H1 (cell line): ENCODE measurements around the gene TEDC1. TPM values are rescaled to one million over a fixed set of nuclear protein-coding genes. Genes with fewer than 3 reads are reported as not detected.

Source experiments
- CTCF ChIA-PET: fragments of 300-600 bp; sonication (Branson Sonifier 250); formaldehyde crosslinking; loops from one replicate; lab custom pipeline; 2021; ENCODE audit not compliant: partially characterized antibody; lab: Charles Lee
- POLR2A ChIA-PET: fragments of 300-600 bp; sonication (Branson Sonifier 250); formaldehyde crosslinking; loops from one replicate; lab custom pipeline; 2021; ENCODE audit warnings: inconsistent platforms; ENCODE audit not compliant: partially characterized antibody; lab: Charles Lee
- DNase-seq, 2 experiments: peaks; one replicate each; pipeline versions ENCODE4 v3.0.0 to v3.0.0-alpha.2; 2010 to 2022; ENCODE audit warnings: low spot score in 2 of 2, low read depth in 1 of 2, mixed read lengths in 1 of 2
- FAIRE-seq: peaks from 2 replicates; lab custom pipeline; 2011; peaks lifted over from hg19 to GRCh38; lab: Jason Lieb, UNC
- H2AFZ ChIP-seq: 2 replicates; pipeline ENCODE4 v1.8.1; 2012; ENCODE audit warnings: low read length, inconsistent platforms
- H2AK5ac ChIP-seq: 2 replicates; pipeline ENCODE4 v1.6.1; 2013; ENCODE audit warnings: low read depth, low read length
- H2BK120ac ChIP-seq: replicated peaks from 2 replicates; pipeline ENCODE3; 2013; ENCODE audit warnings: low read depth, low read length, inconsistent platforms
- H2BK12ac ChIP-seq: 2 replicates; pipeline ENCODE4 v1.6.1; 2013; ENCODE audit warnings: low read depth, low read length
- H2BK15ac ChIP-seq: 2 replicates; pipeline ENCODE4 v1.6.1; 2013; ENCODE audit warnings: low read length
- H2BK20ac ChIP-seq: 2 replicates; pipeline ENCODE4 v1.6.1; 2013; ENCODE audit warnings: low read length
- H2BK5ac ChIP-seq: 2 replicates; pipeline ENCODE4 v1.6.1; 2013; ENCODE audit warnings: low read depth, low read length
- H3K14ac ChIP-seq: 2 replicates; pipeline ENCODE4 v1.6.1; 2013; ENCODE audit warnings: inconsistent platforms; ENCODE audit not compliant: insufficient read length
- H3K18ac ChIP-seq: 2 replicates; pipeline ENCODE4 v1.6.1; 2013; ENCODE audit warnings: low read length; ENCODE audit errors: extremely low read depth
- H3K23ac ChIP-seq: 2 replicates; pipeline ENCODE4 v1.6.1; 2013; ENCODE audit warnings: inconsistent platforms; ENCODE audit not compliant: insufficient read length
- H3K23me2 ChIP-seq: 2 replicates; pipeline ENCODE4 v1.6.1; 2013; ENCODE audit warnings: low read depth, low read length
- H3K27ac ChIP-seq: 2 replicates; pipeline ENCODE4 v1.6.1; 2011; ENCODE audit warnings: low read depth, low read length, inconsistent platforms
- H3K27me3 ChIP-seq, 4 experiments: replicated peaks in 1 of 4; 1 replicate in 1 of 4; 2 replicates in 3 of 4; pipeline versions ENCODE4 v1.6.1 to v1.8.1; 2011 to 2013; ENCODE audit warnings: low read length in 3 of 4, mild to moderate bottlenecking in 3 of 4, inconsistent platforms in 2 of 4, mixed read lengths in 2 of 4, moderate library complexity in 1 of 4; ENCODE audit not compliant: control insufficient read depth in 3 of 4, insufficient read depth in 3 of 4; ENCODE audit errors: extremely low read depth in 1 of 4
- H3K36me3 ChIP-seq, 4 experiments: 2 replicates each; pipeline versions ENCODE4 v1.6.1 to v1.8.1; 2011 to 2013; ENCODE audit warnings: mild to moderate bottlenecking in 4 of 4, low read length in 3 of 4, moderate library complexity in 2 of 4, control low read depth in 1 of 4, inconsistent platforms in 1 of 4; ENCODE audit not compliant: insufficient read depth in 4 of 4, control insufficient read depth in 2 of 4
- H3K4ac ChIP-seq: replicated peaks from 2 replicates; pipeline ENCODE3; 2013; ENCODE audit warnings: low read length, low read depth, mixed read lengths, inconsistent platforms; ENCODE audit not compliant: insufficient read length
- H3K4me1 ChIP-seq, 4 experiments: replicated peaks in 1 of 4; 1 replicate in 1 of 4; 2 replicates in 3 of 4; pipeline versions ENCODE4 v1.6.1 to v1.8.1; 2011 to 2013; ENCODE audit warnings: low read length in 3 of 4, inconsistent platforms in 2 of 4, mixed read lengths in 1 of 4; ENCODE audit not compliant: insufficient read depth in 4 of 4, control insufficient read depth in 3 of 4
- H3K4me2 ChIP-seq, 2 experiments: 2 replicates each; pipeline versions ENCODE4 v1.6.1 to v1.8.1; 2011 to 2013; ENCODE audit warnings: low read depth in 2 of 2, low read length in 2 of 2, control low read depth in 1 of 2, inconsistent platforms in 1 of 2, mild to moderate bottlenecking in 1 of 2; ENCODE audit not compliant: insufficient read depth in 1 of 2
- H3K4me3 ChIP-seq, 4 experiments: fragments of 200-600, 300-600 bp in 1 of 4; sonication (generic), shearing (Covaris generic), sonication (Bioruptor Twin) in 1 of 4; 2 replicates each; pipeline versions ENCODE4 v1.5.1 to v1.8.1; 2011 to 2016; ENCODE audit warnings: low read length in 4 of 4, low read depth in 3 of 4, control low read depth in 2 of 4, inconsistent platforms in 2 of 4, mild to moderate bottlenecking in 2 of 4, mixed read lengths in 1 of 4, moderate library complexity in 1 of 4; ENCODE audit not compliant: insufficient read depth in 2 of 4; ENCODE audit errors: extremely low read depth in 1 of 4
- H3K56ac ChIP-seq: replicated peaks from 2 replicates; pipeline ENCODE3; 2013; ENCODE audit warnings: low read depth, mild to moderate bottlenecking, mixed read lengths, low read length, inconsistent platforms; ENCODE audit not compliant: insufficient read length
- H3K79me1 ChIP-seq: 2 replicates; pipeline ENCODE4 v1.6.1; 2013; ENCODE audit warnings: low read depth, low read length, control low read depth
- H3K79me2 ChIP-seq, 2 experiments: 2 replicates each; pipeline versions ENCODE4 v1.6.1 to v1.8.1; 2012 to 2013; ENCODE audit warnings: low read length in 2 of 2, mild to moderate bottlenecking in 2 of 2, inconsistent platforms in 1 of 2; ENCODE audit not compliant: insufficient read depth in 2 of 2, control insufficient read depth in 1 of 2
- H3K9ac ChIP-seq, 4 experiments: replicated peaks in 1 of 4; 1 replicate in 1 of 4; 2 replicates in 3 of 4; pipeline versions ENCODE4 v1.6.1 to v1.8.1; 2011 to 2013; ENCODE audit warnings: low read depth in 3 of 4, low read length in 3 of 4, control low read depth in 2 of 4, mild to moderate bottlenecking in 2 of 4, moderate library complexity in 2 of 4, inconsistent platforms in 1 of 4; ENCODE audit errors: extremely low read depth in 1 of 4
- H3K9me3 ChIP-seq, 2 experiments: 2 replicates each; pipeline versions ENCODE4 v1.6.1 to v1.8.1; 2012 to 2013; ENCODE audit warnings: mild to moderate bottlenecking in 2 of 2, moderate library complexity in 2 of 2, control low read depth in 1 of 2, inconsistent platforms in 1 of 2, low read depth in 1 of 2, low read length in 1 of 2, mixed read lengths in 1 of 2; ENCODE audit not compliant: insufficient read depth in 2 of 2
- H4K20me1 ChIP-seq, 2 experiments: replicated peaks in 1 of 2; 2 replicates each; pipeline versions ENCODE3 to v1.8.1; 2011 to 2013; ENCODE audit warnings: inconsistent platforms in 2 of 2, low read length in 2 of 2, mild to moderate bottlenecking in 1 of 2; ENCODE audit not compliant: insufficient read depth in 2 of 2, control insufficient read depth in 1 of 2
- H4K5ac ChIP-seq: 2 replicates; pipeline ENCODE4 v1.6.1; 2013; ENCODE audit warnings: low read length, low read depth, mixed read lengths, inconsistent platforms; ENCODE audit not compliant: insufficient read length
- H4K8ac ChIP-seq: 2 replicates; pipeline ENCODE4 v1.8.0; 2013; ENCODE audit warnings: mild to moderate bottlenecking, moderate library complexity, low read length, inconsistent platforms; ENCODE audit not compliant: insufficient read depth; ENCODE audit errors: extremely low read depth
- H4K91ac ChIP-seq: replicated peaks from 2 replicates; pipeline ENCODE3; 2013; ENCODE audit warnings: low read length, mixed read lengths, inconsistent platforms; ENCODE audit not compliant: insufficient read length
- BCL11A ChIP-seq, 2 experiments: IDR thresholded peaks; one replicate each; pipeline ENCODE4 v1.6.1; 2011; ENCODE audit warnings: low read depth in 2 of 2, low read length in 2 of 2, mild to moderate bottlenecking in 2 of 2
- CBX5 ChIP-seq: fragments of 300-800, 300-1000 bp; sonication (generic); IDR thresholded peaks from 2 replicates; pipeline ENCODE4 v1.7.1; 2016; ENCODE audit warnings: antibody characterized with exemption, low read length, low read depth
- CHD2 ChIP-seq: IDR thresholded peaks from 2 replicates; pipeline ENCODE4 v1.6.1; 2012; ENCODE audit warnings: low read length, improper control_type of control experiment
- E2F6 ChIP-seq: IDR thresholded peaks from 2 replicates; pipeline ENCODE4 v1.6.1; 2012; ENCODE audit warnings: inconsistent platforms
- GABPA ChIP-seq: IDR thresholded peaks from 2 replicates; pipeline ENCODE4 v1.6.1; 2011; ENCODE audit warnings: mild to moderate bottlenecking, low read length, moderate library complexity, borderline replicate concordance; ENCODE audit not compliant: insufficient read depth
- HDAC2 ChIP-seq, 2 experiments: fragments of 300-600 bp in 1 of 2; sonication (generic) in 1 of 2; IDR thresholded peaks; 2 replicates each; pipeline ENCODE4 v1.6.1; 2011 to 2012; ENCODE audit warnings: low read depth in 2 of 2, low read length in 2 of 2, mild to moderate bottlenecking in 2 of 2, moderate library complexity in 2 of 2, borderline replicate concordance in 1 of 2, inconsistent platforms in 1 of 2
- KDM5A ChIP-seq: fragments of 200-600 bp; IDR thresholded peaks from 2 replicates; pipeline ENCODE4 v1.7.1; 2012; ENCODE audit warnings: mild to moderate bottlenecking, low read length, inconsistent platforms, mixed read lengths
- SIX5 ChIP-seq: IDR thresholded peaks from 2 replicates; pipeline ENCODE4 v1.6.1; 2011; ENCODE audit warnings: mild to moderate bottlenecking, low read depth, low read length
- SP1 ChIP-seq: IDR thresholded peaks from 2 replicates; pipeline ENCODE4 v1.6.1; 2011; ENCODE audit warnings: low read depth, low read length
- SP2 ChIP-seq: IDR thresholded peaks from 2 replicates; pipeline ENCODE4 v1.6.1; 2012; ENCODE audit warnings: mild to moderate bottlenecking, low read length, inconsistent platforms
- WGBS, 2 experiments: shearing (Covaris generic) in 1 of 2; methylation state at CpG; one replicate each; pipeline versions ENCODE4 v1.1.6 to v1.1.7; 2013 to 2015; ENCODE audit warnings: low lambda C conversion rate in 2 of 2, mixed read lengths in 2 of 2, inconsistent platforms in 1 of 2, low coverage in 1 of 2, missing lambda C conversion rate in 1 of 2; ENCODE audit not compliant: insufficient replicate concordance in 2 of 2, insufficient coverage in 1 of 2, insufficient read length in 1 of 2; ENCODE audit errors: extremely low coverage in 1 of 2, missing lambda C conversion rate in 1 of 2; 5-methylcytosine and 5-hydroxymethylcytosine counted together
- polyA plus RNA-seq, 7 experiments: library from polyadenylated mRNA; depleted of rRNA in 3 of 7; stranded (reverse) in 5 of 7; unstranded in 2 of 7; fragments of >200 nt in 5 of 7; fragments of 200-250 nt in 2 of 7; gene quantifications; 1 replicate in 5 of 7; 2 replicates in 1 of 7; 4 replicates in 1 of 7; pipeline versions ENCODE4 v1.2.1 to v1.2.3, GENCODE V29; 2011 to 2013; ENCODE audit warnings: missing spikeins in 2 of 7, mixed read lengths in 2 of 7
- total RNA-seq: library from RNA; stranded (reverse); fragmentation: NEBNext Ultra II Directional; extraction: Animal tissue kit (Norgen Biotek cat#: 25700); gene quantifications from 2 replicates; pipeline ENCODE4 v1.2.1, GENCODE V29; 2021
- TF ChIP-seq, protein P1 (sequence below): IDR thresholded peaks from 2 replicates; pipeline ENCODE4 v1.6.1; 2011; ENCODE audit warnings: low read length, improper control_type of control experiment

The TEDC1 gene
- total and polyA plus RNA-seq, 2 of the 8 experiments (the other 6 are each of a cell fraction or from before 2014, with no cell fraction given) = 5.6 to 14.8 TPM

GRCh38 chr14:105467942-105468471, 23.0 kb upstream of the TEDC1 start:
- peaks cover 0 to 9% (median 1%) of the 10 kb centered on the region in 4 experiments; a peak in 3 of 7 replicates for H3K4me1 ChIP-seq
- no peak overlapping the region for H2BK12ac ChIP-seq
- no peak overlapping the region for H2AFZ ChIP-seq
- no peak overlapping the region for H3K18ac ChIP-seq
- no peak overlapping the region for H2BK15ac ChIP-seq
- no peak overlapping the region for H2BK120ac ChIP-seq
- no peaks in the 10 kb centered on the region; a peak in 1 of 4 replicates for H3K79me2 ChIP-seq
- ChIA-PET POLR2A (interaction anchor here (0.7 to 4.2 kb wide), 5 partner anchors 10 to 84 kb away, joined by 3 to 21 read pairs (median 3); no protein-coding TSS in a partner anchor), CTCF (interaction anchor here (0.8 to 5.3 kb wide), 7 partner anchors 11 to 65 kb away, joined by 3 to 27 read pairs (median 6); no protein-coding TSS in a partner anchor)
- H3K4me2 ChIP-seq = no peak overlapping the region
- WGBS, 2 experiments = 95% methylated on average over 22 of the region's 22 CpGs; no CpG with 5 or more reads in 1 of the 2 experiments
- H4K8ac ChIP-seq = no peak overlapping the region
- no peak overlapping the region for H3K4me3 ChIP-seq
- no peak overlapping the region for H2BK5ac ChIP-seq
- H3K4ac ChIP-seq = no peak overlapping the region
- TF ChIP-seq GABPA (no peak), SP1 (no peak), KDM5A (no peak), E2F6 (no peak), HDAC2 (IDR thresholded peaks at IDR 0.05; ENCODE audit: borderline replicate concordance in 1 of 2, low read depth in 2 of 2, low read length in 2 of 2) (no peak), CHD2 (no peak), BCL11A (IDR thresholded peaks at IDR 0.05; ENCODE audit: low read depth in 2 of 2, low read length in 2 of 2) (no peak), SP2 (no peak), SIX5 (no peak), CBX5 (no peak)
- TF ChIP-seq, protein P1, sequence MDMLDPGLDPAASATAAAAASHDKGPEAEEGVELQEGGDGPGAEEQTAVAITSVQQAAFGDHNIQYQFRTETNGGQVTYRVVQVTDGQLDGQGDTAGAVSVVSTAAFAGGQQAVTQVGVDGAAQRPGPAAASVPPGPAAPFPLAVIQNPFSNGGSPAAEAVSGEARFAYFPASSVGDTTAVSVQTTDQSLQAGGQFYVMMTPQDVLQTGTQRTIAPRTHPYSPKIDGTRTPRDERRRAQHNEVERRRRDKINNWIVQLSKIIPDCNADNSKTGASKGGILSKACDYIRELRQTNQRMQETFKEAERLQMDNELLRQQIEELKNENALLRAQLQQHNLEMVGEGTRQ = no peak
- TF ChIP-seq, all 59 proteins: peak for 0
- FAIRE-seq = no peak
- Histone ChIP-seq H3K14ac (no peak overlapping the region), H4K5ac (no peak overlapping the region), H3K27me3 (peaks cover 0 to 4% (median 0%) of the 10 kb centered on the region in 4 experiments; a peak in 1 of 7 replicates), H4K91ac (no peak overlapping the region), H3K9me3 (no peaks in the 10 kb centered on the region), H3K36me3 (peaks cover 11 to 63% (median 29%) of the 10 kb centered on the region in 4 experiments; a peak in 7 of 8 replicates), H3K56ac (no peak overlapping the region), H3K27ac (no peak overlapping the region; the same call in 1 of the 2 replicates), H3K23ac (no peak overlapping the region), H4K20me1 (peaks cover 11 to 40% of the 10 kb centered on the region in 2 experiments), H2AK5ac (no peak overlapping the region), H3K9ac (no peak overlapping the region), H3K23me2 (no peaks in the 10 kb centered on the region), H2BK20ac (no peak overlapping the region), H3K79me1 (no peaks in the 10 kb centered on the region)
- no peak for DNase-seq
